Heart left ventricle (tissue), 16 donors: ENCODE measurements around the gene ARPP21. TPM values are rescaled to one million over a fixed set of nuclear protein-coding genes. Genes with fewer than 3 reads are reported as not detected.

Source experiments
- ATAC-seq, 4 donors: fragments of 200-7000 bp; cut with Tn5 transposase; one replicate each; pipeline ENCODE4 v1.9.1; 2020 to 2022; ENCODE audit warnings: moderate library complexity in 4 of 4, mild to moderate bottlenecking in 3 of 4, moderate number of reproducible peaks in 1 of 4
- DNase-seq, 5 donors: peaks; one replicate each; pipeline ENCODE4 v3.0.0-alpha.2; 2020
- H3K27ac ChIP-seq, 12 donors: fragments of 200-600 bp; sonication (generic) in 4 of 12; one replicate each; pipeline versions ENCODE4 v1.5.0 to v1.8.0; 2016 to 2022; ENCODE audit warnings: mild to moderate bottlenecking in 2 of 12
- H3K27me3 ChIP-seq, 9 donors: fragments of 200-600 bp; sonication (generic) in 2 of 9; one replicate each; pipeline versions ENCODE4 v1.5.1 to v1.8.0; 2016 to 2022; ENCODE audit warnings: mild to moderate bottlenecking in 3 of 9
- H3K36me3 ChIP-seq, 9 donors: fragments of 200-600 bp; sonication (generic) in 2 of 9; one replicate each; pipeline versions ENCODE4 v1.5.0 to v1.8.0; 2018 to 2022; ENCODE audit warnings: mild to moderate bottlenecking in 2 of 9
- H3K4me1 ChIP-seq, 12 donors: fragments of 200-600 bp; sonication (generic) in 4 of 12; one replicate each; pipeline versions ENCODE4 v1.5.0 to v1.8.0; 2016 to 2022; ENCODE audit warnings: mild to moderate bottlenecking in 3 of 12
- H3K4me3 ChIP-seq, 12 donors: fragments of 200-600 bp; sonication (generic) in 4 of 12; one replicate each; pipeline versions ENCODE4 v1.5.0 to v1.8.0; 2017 to 2022; ENCODE audit warnings: mild to moderate bottlenecking in 9 of 12, moderate library complexity in 4 of 12
- H3K9me3 ChIP-seq, 12 donors: fragments of 200-600 bp; sonication (generic) in 4 of 12; one replicate each; pipeline versions ENCODE4 v1.5.0 to v1.8.0; 2016 to 2022; ENCODE audit warnings: mild to moderate bottlenecking in 1 of 12
- POLR2A ChIP-seq, 2 donors: fragments of 450-650 bp; IDR thresholded peaks; one replicate each; pipeline ENCODE4 v1.6.1; 2017; ENCODE audit warnings: antibody characterized with exemption in 2 of 2, mild to moderate bottlenecking in 2 of 2, moderate library complexity in 2 of 2
- WGBS, 4 donors: extraction: QIAGEN DNeasy Blood & Tissue Kit in 2 of 4; methylation state at CpG; one replicate each; pipeline versions ENCODE4 v1.1.5 to v1.1.7; 2013 to 2018; 5-methylcytosine and 5-hydroxymethylcytosine counted together
- intact Hi-C, 10 donors: fragments of 100-400 bp; cut with DNase I; formaldehyde crosslinking; loops; one replicate each; pipeline versions ENCODE4 v1.11.1 to v1.14.2; 2022
- polyA plus RNA-seq, 2 donors: library from polyadenylated mRNA; stranded (reverse); fragments of 200-250 nt; gene quantifications; one replicate each; pipeline ENCODE4 v1.2.3, GENCODE V29; 2013
- total RNA-seq, 9 donors: library from RNA; depleted of rRNA in 2 of 9; stranded (reverse); fragments of >200 nt in 2 of 9; fragmentation: NEBNext Ultra II Directional in 3 of 9; extraction: Animal tissue kit (Norgen Biotek cat#: 25700) in 3 of 9; gene quantifications; one replicate each; pipeline versions ENCODE4 v1.1.0 to v1.2.4, GENCODE V29; 2016 to 2023
- TF ChIP-seq, protein P1 (sequence below), 12 donors: fragments of 200-600 bp; sonication (generic) in 4 of 12; IDR thresholded peaks; one replicate each; pipeline versions ENCODE4 v1.5.0 to v1.8.0; 2018 to 2022; ENCODE audit warnings: antibody characterized with exemption in 12 of 12, mild to moderate bottlenecking in 5 of 12
- donor health status: ischemic (EF 13 %, LVEDD 7.1; RV severe dilation, severe dysfunction).
- donor health status: healthy with polysubstance abuse.
- donor health status: DM: no; HTN: yes; CAD: no.
- donor health status: DM: no; HTN: no; CAD: no.
- donor health status: ischemic (EF 25% LVEDD 6.9; RV normal size, moderate dysfunction).
- donor health status: ischemic (EF 25% LVEDD 5.7; RV mildly dilated, moderate dysfunction).
- donor health status: healthy.
- donor health status: DM: yes; HTN: yes; CAD: no.
- donor health status: ischemic (EF 35%, LVEDD 5.7; RV mildly dilated, moderate dysfunction).
- donor health status: nonischemic (EF 11% LVEDD 7.7; RV severe dilation, severe dysfunction).
- donor health status: DM: yes; HTN: yes; CAD: no.
- donor health status: PGD.
- donor health status: ischemic (EF 29% LVEDD 5.4; RV normal size, mild dysfunction).
- donor health status: nonischemic (EF 23%, LVEDD 6.1; RV moderate dilation, normal function).

The ARPP21 gene
- total and polyA plus RNA-seq, 11 donors, result 0.01 to 0.98 TPM; not detected in 9

DNA sequence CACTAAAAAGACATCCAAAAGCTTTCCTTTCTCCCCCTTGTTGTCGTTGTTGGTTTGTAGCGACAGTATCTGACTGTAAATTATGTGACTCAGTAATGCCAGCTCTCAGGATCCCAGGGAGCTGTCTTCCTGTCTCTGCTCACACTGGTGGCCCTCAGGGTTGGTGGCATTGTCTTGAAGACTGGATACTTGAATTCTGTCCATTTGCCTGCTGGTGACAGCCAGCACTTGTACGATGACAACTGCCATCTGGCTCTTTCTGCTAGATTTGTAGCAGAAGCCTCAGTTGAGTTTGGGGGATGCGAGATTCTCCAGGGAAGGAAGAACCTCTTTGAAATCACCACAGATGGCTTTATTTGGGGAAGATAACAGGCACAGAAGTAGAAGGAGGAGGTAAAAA is 120.8 kb downstream of the ARPP21 start:
- Histone ChIP-seq H3K27me3 (peaks cover 0 to 11% (median 0%) of the 10 kb centered on the region in 9 donors), H3K27ac (no peak overlapping the region), H3K4me1 (no peaks in the 10 kb centered on the region), H3K36me3 (no peaks in the 10 kb centered on the region), H3K9me3 (no peaks in the 10 kb centered on the region), H3K4me3 (no peak overlapping the region)
- DNase-seq (no peak), ATAC-seq (no peak)
- 47 to 53% (median 49%) methylated on average over 4 of the region's 4 CpGs for WGBS, 4 donors
- TF ChIP-seq POLR2A (IDR thresholded peaks at IDR 0.05), result no peak
- intact Hi-C loops, result no loop called here

DNA sequence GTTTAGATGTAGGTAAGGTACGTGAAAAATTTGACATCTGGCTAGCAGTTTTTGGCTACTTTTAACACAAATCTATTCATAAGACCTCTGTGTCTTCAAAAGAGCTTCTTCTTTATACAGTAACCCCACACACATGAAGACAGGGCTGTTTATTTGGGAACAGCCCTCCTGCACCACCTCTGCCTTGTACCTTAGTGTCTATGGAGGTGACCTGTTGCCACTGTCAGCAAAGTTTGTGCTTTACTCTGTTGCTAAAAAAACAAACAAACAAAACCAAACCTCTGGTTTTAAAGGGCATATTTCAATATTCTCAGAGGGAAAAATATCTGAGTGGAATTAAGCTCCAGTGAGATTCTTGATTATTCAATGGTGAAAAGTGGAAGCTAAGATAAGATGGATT is 122.0 kb downstream of the ARPP21 start:
- H3K27me3 ChIP-seq, result peaks cover 0 to 11% (median 0%) of the 10 kb centered on the region in 9 donors
- no peak for ATAC-seq
- WGBS, 4 donors, result 75 to 96% (median 92%) methylated on average over 1 of the region's 1 CpG
- no peaks in the 10 kb centered on the region for H3K9me3 ChIP-seq
- TF ChIP-seq, protein P1, sequence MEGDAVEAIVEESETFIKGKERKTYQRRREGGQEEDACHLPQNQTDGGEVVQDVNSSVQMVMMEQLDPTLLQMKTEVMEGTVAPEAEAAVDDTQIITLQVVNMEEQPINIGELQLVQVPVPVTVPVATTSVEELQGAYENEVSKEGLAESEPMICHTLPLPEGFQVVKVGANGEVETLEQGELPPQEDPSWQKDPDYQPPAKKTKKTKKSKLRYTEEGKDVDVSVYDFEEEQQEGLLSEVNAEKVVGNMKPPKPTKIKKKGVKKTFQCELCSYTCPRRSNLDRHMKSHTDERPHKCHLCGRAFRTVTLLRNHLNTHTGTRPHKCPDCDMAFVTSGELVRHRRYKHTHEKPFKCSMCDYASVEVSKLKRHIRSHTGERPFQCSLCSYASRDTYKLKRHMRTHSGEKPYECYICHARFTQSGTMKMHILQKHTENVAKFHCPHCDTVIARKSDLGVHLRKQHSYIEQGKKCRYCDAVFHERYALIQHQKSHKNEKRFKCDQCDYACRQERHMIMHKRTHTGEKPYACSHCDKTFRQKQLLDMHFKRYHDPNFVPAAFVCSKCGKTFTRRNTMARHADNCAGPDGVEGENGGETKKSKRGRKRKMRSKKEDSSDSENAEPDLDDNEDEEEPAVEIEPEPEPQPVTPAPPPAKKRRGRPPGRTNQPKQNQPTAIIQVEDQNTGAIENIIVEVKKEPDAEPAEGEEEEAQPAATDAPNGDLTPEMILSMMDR (IDR thresholded peaks at IDR 0.05), result no peak
- no peak overlapping the region for H3K4me3 ChIP-seq
- H3K27ac ChIP-seq, result no peak overlapping the region
- no peaks in the 10 kb centered on the region for H3K36me3 ChIP-seq
- intact Hi-C loops, result no loop called here
- no peaks in the 10 kb centered on the region for H3K4me1 ChIP-seq
- DNase-seq, result no peak

DNA sequence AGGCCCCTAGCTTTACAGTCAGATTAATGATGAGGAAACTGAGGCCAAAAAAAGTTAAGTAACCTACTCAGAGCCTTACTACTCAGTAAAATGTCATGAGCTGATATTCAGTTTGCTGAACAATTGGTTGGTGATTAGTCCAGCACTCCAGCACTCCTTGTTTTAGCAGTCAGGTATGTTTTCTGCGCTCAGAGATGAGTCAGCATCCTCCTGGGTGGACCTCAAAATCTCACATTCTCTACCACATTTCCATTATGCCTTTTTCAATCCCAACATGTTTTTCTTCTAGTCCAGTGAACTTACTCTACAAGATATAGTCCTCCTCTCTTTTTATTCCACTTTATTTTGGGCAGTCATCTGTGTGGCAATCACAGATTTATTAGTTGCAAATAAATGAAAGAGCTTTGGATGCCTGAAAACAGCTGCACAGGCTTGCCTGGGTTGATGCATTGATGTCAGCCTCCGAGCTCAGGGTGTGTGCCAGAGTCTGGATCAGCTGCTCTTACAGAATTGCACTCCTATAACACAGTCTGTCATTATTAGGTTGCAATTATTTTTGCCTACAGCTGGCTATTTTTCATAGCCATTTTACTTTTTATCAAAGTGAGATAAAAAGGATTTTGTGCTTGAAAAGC is 133.2 kb downstream of the ARPP21 start:
- ATAC-seq (no peak), DNase-seq (no peak)
- Histone ChIP-seq H3K4me1 (no peaks in the 10 kb centered on the region), H3K27me3 (no peaks in the 10 kb centered on the region), H3K36me3 (no peaks in the 10 kb centered on the region), H3K9me3 (no peaks in the 10 kb centered on the region), H3K4me3 (no peak overlapping the region), H3K27ac (no peak overlapping the region)
- intact Hi-C loops, result no loop called here
- TF ChIP-seq, protein P1 (IDR thresholded peaks at IDR 0.05), result no peak
- no peak for TF ChIP-seq POLR2A (IDR thresholded peaks at IDR 0.05)
- 77 to 85% (median 78%) methylated on average over 2 of the region's 2 CpGs for WGBS, 4 donors

DNA sequence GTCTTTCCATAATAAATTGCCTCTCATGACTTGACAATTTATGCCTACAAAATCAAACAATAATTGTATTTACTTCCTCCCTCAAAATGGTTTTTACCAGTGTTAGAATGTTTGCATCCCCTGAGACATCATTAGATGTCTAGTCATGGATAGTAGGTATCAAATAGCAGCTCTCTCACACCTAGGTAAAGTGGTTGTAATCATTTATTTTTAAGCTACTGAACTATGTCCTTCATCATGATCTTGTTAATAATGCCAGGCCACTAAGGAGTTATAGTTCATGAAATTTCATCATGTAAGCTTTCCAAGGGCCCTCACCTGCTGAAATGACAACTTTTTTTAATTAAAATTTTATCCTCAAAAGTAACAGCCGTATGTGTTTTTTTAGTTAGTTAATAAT is 134.1 kb downstream of the ARPP21 start:
- ATAC-seq, result no peak
- H3K4me3 ChIP-seq, result no peak overlapping the region
- no peak overlapping the region for H3K27ac ChIP-seq
- intact Hi-C loops, result no loop called here
- 89 to 96% (median 93%) methylated on average over 1 of the region's 1 CpG for WGBS, 4 donors
- no peaks in the 10 kb centered on the region for H3K4me1 ChIP-seq
- no peaks in the 10 kb centered on the region for H3K27me3 ChIP-seq
- H3K36me3 ChIP-seq, result no peaks in the 10 kb centered on the region
- TF ChIP-seq POLR2A (IDR thresholded peaks at IDR 0.05), result no peak
- TF ChIP-seq, protein P1 (IDR thresholded peaks at IDR 0.05), result no peak
- no peak for DNase-seq
- H3K9me3 ChIP-seq, result no peaks in the 10 kb centered on the region

DNA sequence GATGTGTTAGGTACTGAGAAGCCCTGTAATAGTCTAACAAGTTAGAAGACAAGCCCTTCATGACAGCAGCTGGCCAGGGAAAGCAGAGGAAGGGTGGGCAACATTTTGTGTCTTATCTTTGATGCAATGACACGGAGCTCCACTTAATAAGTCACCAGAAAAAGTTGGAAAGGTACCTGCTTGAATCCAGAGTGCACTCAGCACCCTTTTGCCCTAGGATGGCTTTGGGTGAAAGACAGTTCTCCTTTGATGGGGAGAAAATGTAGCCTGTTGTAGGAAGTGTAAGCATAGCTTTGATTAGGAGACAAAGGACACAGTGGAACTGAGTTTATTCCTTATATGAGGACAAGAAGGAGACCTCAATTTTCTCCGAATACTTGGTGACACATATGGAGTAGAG is 137.0 kb downstream of the ARPP21 start:
- Histone ChIP-seq H3K4me3 (no peak overlapping the region), H3K9me3 (no peaks in the 10 kb centered on the region), H3K36me3 (no peaks in the 10 kb centered on the region), H3K27ac (no peak overlapping the region), H3K27me3 (no peaks in the 10 kb centered on the region), H3K4me1 (no peaks in the 10 kb centered on the region)
- WGBS, 4 donors, result 67 to 73% (median 70%) methylated on average over 2 of the region's 2 CpGs
- TF ChIP-seq, protein P1 (IDR thresholded peaks at IDR 0.05), result no peak
- no peak for TF ChIP-seq POLR2A (IDR thresholded peaks at IDR 0.05)
- no peak for ATAC-seq
- intact Hi-C loops, result no loop called here
- no peak for DNase-seq
